ENCODE measurements around the gene KIF1B. TPM values are rescaled to one million over a fixed set of nuclear protein-coding genes. Genes with fewer than 3 reads are reported as not detected.

Gene KIF1B
- total and polyA plus RNA-seq, 4 experiments from 2014 or later = 1.3 to 18.1 (median 10.8) TPM

GRCh38 chr1:10316752-10317151 lies 106.4 kb downstream of the KIF1B start:
- no peaks in the 10 kb centered on the region for H3K27me3 Mint-ChIP-seq
- H3K4me3 Mint-ChIP-seq = no peak overlapping the region
- H3K27ac Mint-ChIP-seq = no peak overlapping the region
- Histone ChIP-seq H3K27ac (ENCODE audit: low read depth, low read length) (no peak overlapping the region), H3K4me3 (ENCODE audit: low read length in 2 of 2) (no peak overlapping the region), H3K4me1 (ENCODE audit: insufficient read depth, low read length) (no peaks in the 10 kb centered on the region), H3K27me3 (ENCODE audit: insufficient read depth, low read length) (no peaks in the 10 kb centered on the region), H3K9me3 (ENCODE audit: control insufficient read depth in 1 of 2, low read length in 2 of 2) (no peaks in the 10 kb centered on the region), H3K36me3 (ENCODE audit: insufficient read depth, low read length) (no peaks in the 10 kb centered on the region)
- ChIA-PET POLR2A (ENCODE audit: partially characterized antibody) (no interaction called here), CTCF (ENCODE audit: partially characterized antibody) (interaction anchor here (0.6 kb wide), 1 partner anchor 138 kb away, joined by 3 read pairs; no protein-coding TSS in a partner anchor)
- H3K36me3 Mint-ChIP-seq = peaks cover 4 to 9% of the 10 kb centered on the region in 2 donors
- intact Hi-C loops (cut with micrococcal nuclease) = no loop called here
- no peaks in the 10 kb centered on the region for H3K4me1 Mint-ChIP-seq
- no peaks in the 10 kb centered on the region for H3K9me3 Mint-ChIP-seq
- DNase-seq = no peak

DNA sequence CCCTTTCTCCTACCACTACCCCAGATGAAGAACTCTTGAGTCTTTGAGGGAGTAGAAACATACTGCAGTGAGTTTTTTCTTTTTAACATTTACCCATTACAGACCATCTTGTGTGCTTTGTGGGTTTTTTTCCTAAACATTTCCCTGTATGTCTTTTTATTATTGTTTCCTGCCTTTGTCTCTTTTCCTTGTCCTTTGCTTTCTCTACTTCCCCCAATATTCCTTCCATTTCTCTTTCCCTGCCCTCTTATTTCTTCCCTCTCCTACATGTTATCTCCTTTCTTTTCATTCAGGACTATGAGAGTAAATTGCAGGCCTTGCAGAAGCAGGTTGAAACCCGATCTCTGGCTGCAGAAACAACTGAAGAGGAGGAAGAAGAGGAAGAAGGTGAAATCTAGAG lies 109.4 kb downstream of the KIF1B start:
- DNase-seq = no peak
- no peaks in the 10 kb centered on the region for H3K9me3 Mint-ChIP-seq
- POLR2A ChIA-PET (ENCODE audit: partially characterized antibody) = no interaction called here
- H3K36me3 ChIP-seq (ENCODE audit: insufficient read depth, low read length) = no peaks in the 10 kb centered on the region
- H3K4me3 Mint-ChIP-seq = no peak overlapping the region
- peak overlapping the region in 1 of 7 donors; percentile 6 for H3K27ac Mint-ChIP-seq
- no peaks in the 10 kb centered on the region for H3K27me3 ChIP-seq (ENCODE audit: insufficient read depth, low read length)
- H3K36me3 Mint-ChIP-seq = peaks cover 17 to 19% of the 10 kb centered on the region in 2 donors
- CTCF ChIA-PET (ENCODE audit: partially characterized antibody) = no interaction called here
- H3K27me3 Mint-ChIP-seq = no peaks in the 10 kb centered on the region
- H3K27ac ChIP-seq (ENCODE audit: low read depth, low read length) = no peak overlapping the region
- intact Hi-C loops (cut with micrococcal nuclease) = no loop called here
- H3K4me1 Mint-ChIP-seq = peaks cover 0 to 12% (median 6%) of the 10 kb centered on the region in 4 donors
- H3K9me3 ChIP-seq (ENCODE audit: control insufficient read depth in 1 of 2, low read length in 2 of 2) = no peaks in the 10 kb centered on the region
- H3K4me3 ChIP-seq (ENCODE audit: low read length in 2 of 2) = no peak overlapping the region
- H3K4me1 ChIP-seq (ENCODE audit: insufficient read depth, low read length) = no peaks in the 10 kb centered on the region

- Mint-ChIP-seq H3K4me1 (peaks cover 1 to 18% (median 7%) of the 10 kb centered on the region in 4 donors), H3K4me3 (no peak overlapping the region), H3K27me3 (no peaks in the 10 kb centered on the region), H3K36me3 (peaks cover 22 to 25% of the 10 kb centered on the region in 2 donors), H3K9me3 (no peaks in the 10 kb centered on the region), H3K27ac (no peak overlapping the region)
- H3K4me3 ChIP-seq (ENCODE audit: low read length in 2 of 2) = no peak overlapping the region
- no peaks in the 10 kb centered on the region for H3K27me3 ChIP-seq (ENCODE audit: insufficient read depth, low read length)
- DNase-seq = no peak
- POLR2A ChIA-PET (ENCODE audit: partially characterized antibody) = no interaction called here
- intact Hi-C loops (cut with micrococcal nuclease) = no loop called here
- no peaks in the 10 kb centered on the region for H3K9me3 ChIP-seq (ENCODE audit: control insufficient read depth in 1 of 2, low read length in 2 of 2)
- no peaks in the 10 kb centered on the region for H3K4me1 ChIP-seq (ENCODE audit: insufficient read depth, low read length)
- CTCF ChIA-PET (ENCODE audit: partially characterized antibody) = no interaction called here
- H3K36me3 ChIP-seq (ENCODE audit: insufficient read depth, low read length) = no peaks in the 10 kb centered on the region
- H3K27ac ChIP-seq (ENCODE audit: low read depth, low read length) = no peak overlapping the region
Measured at GRCh38 chr1:10320336-10320735, 110.0 kb downstream of the KIF1B start.

GRCh38 chr1:10322821-10323220 lies 112.5 kb downstream of the KIF1B start:
- intact Hi-C loops (cut with micrococcal nuclease) = no loop called here
- POLR2A ChIA-PET (ENCODE audit: partially characterized antibody) = no interaction called here
- no peak overlapping the region for H3K4me3 Mint-ChIP-seq
- H3K27me3 ChIP-seq (ENCODE audit: insufficient read depth, low read length) = no peaks in the 10 kb centered on the region
- H3K36me3 Mint-ChIP-seq = peaks cover 35 to 36% of the 10 kb centered on the region in 2 donors
- H3K4me3 ChIP-seq (ENCODE audit: low read length in 2 of 2) = no peak overlapping the region
- H3K4me1 Mint-ChIP-seq = peaks cover 5 to 30% (median 14%) of the 10 kb centered on the region in 4 donors
- CTCF ChIA-PET (ENCODE audit: partially characterized antibody) = no interaction called here
- no peaks in the 10 kb centered on the region for H3K9me3 Mint-ChIP-seq
- no peak overlapping the region for H3K27ac Mint-ChIP-seq
- DNase-seq = no peak
- no peaks in the 10 kb centered on the region for H3K4me1 ChIP-seq (ENCODE audit: insufficient read depth, low read length)
- no peak overlapping the region for H3K27ac ChIP-seq (ENCODE audit: low read depth, low read length)
- no peaks in the 10 kb centered on the region for H3K27me3 Mint-ChIP-seq
- no peaks in the 10 kb centered on the region for H3K9me3 ChIP-seq (ENCODE audit: control insufficient read depth in 1 of 2, low read length in 2 of 2)
- H3K36me3 ChIP-seq (ENCODE audit: insufficient read depth, low read length) = no peaks in the 10 kb centered on the region

- POLR2A ChIA-PET (ENCODE audit: partially characterized antibody) = interaction anchor here (1.0 to 2.0 kb wide), 3 partner anchors 10 to 114 kb away, joined by 3 to 5 read pairs (median 3); partner anchors contain the start of gene KIF1B
- Mint-ChIP-seq H3K4me3 (peak overlapping the region; percentile 74 to 88 (median 84)), H3K27me3 (no peaks in the 10 kb centered on the region), H3K27ac (peak overlapping the region; percentile 86 to 96 (median 93)), H3K4me1 (peaks cover 5 to 30% (median 14%) of the 10 kb centered on the region in 4 donors), H3K9me3 (no peaks in the 10 kb centered on the region), H3K36me3 (peaks cover 35 to 36% of the 10 kb centered on the region in 2 donors)
- peak overlapping the region; percentile 53 for H3K27ac ChIP-seq (ENCODE audit: low read depth, low read length)
- CTCF ChIA-PET (ENCODE audit: partially characterized antibody) = interaction anchor here (1.2 kb wide), 1 partner anchor 13 kb away, joined by 5 read pairs; no protein-coding TSS in a partner anchor
- no peaks in the 10 kb centered on the region for H3K9me3 ChIP-seq (ENCODE audit: control insufficient read depth in 1 of 2, low read length in 2 of 2)
- H3K27me3 ChIP-seq (ENCODE audit: insufficient read depth, low read length) = no peaks in the 10 kb centered on the region
- DNase-seq = peak; percentile 29 to 50 (median 40)
- intact Hi-C loops (cut with micrococcal nuclease) = no loop called here
- no peaks in the 10 kb centered on the region for H3K36me3 ChIP-seq (ENCODE audit: insufficient read depth, low read length)
- H3K4me3 ChIP-seq (ENCODE audit: low read length in 2 of 2) = no peak overlapping the region
- H3K4me1 ChIP-seq (ENCODE audit: insufficient read depth, low read length) = no peaks in the 10 kb centered on the region
Measured at GRCh38 chr1:10324627-10325026, 114.3 kb downstream of the KIF1B start.

DNA sequence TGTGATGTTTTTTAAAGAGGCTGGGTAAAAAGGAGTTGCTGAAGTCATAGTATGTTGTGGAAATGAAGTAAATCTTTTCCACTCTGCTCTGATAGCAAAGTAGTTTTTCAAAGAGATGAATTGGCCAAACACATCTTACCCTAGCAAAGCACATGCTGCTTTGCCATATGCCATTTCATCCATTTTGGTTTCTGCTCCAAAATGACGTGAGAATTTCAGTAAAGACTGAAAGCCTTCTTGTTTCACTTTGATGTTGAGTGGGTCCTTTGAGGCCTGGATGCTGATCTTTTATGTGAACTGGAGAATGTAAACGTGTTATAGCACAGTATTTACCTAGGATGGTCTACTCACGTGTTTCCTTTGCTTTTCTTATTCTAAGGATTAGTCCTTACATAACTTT lies 115.2 kb downstream of the KIF1B start:
- DNase-seq = peak in 1 of 5 donors; percentile 11
- ChIA-PET CTCF (ENCODE audit: partially characterized antibody) (interaction anchor here (0.8 to 1.2 kb wide), 2 partner anchors 12 to 116 kb away, joined by 3 to 5 read pairs; no protein-coding TSS in a partner anchor), POLR2A (ENCODE audit: partially characterized antibody) (interaction anchor here (1.0 to 2.0 kb wide), 3 partner anchors 9 to 115 kb away, joined by 3 to 5 read pairs (median 3); partner anchors contain the start of gene KIF1B)
- no peaks in the 10 kb centered on the region for H3K36me3 ChIP-seq (ENCODE audit: insufficient read depth, low read length)
- no peaks in the 10 kb centered on the region for H3K9me3 ChIP-seq (ENCODE audit: control insufficient read depth in 1 of 2, low read length in 2 of 2)
- intact Hi-C loops (cut with micrococcal nuclease) = no loop called here
- H3K27ac Mint-ChIP-seq = peak overlapping the region; percentile 53 to 96 (median 91)
- peak overlapping the region; percentile 32 to 88 (median 84) for H3K4me3 Mint-ChIP-seq
- no peaks in the 10 kb centered on the region for H3K27me3 Mint-ChIP-seq
- peaks cover 5 to 30% (median 14%) of the 10 kb centered on the region in 4 donors for H3K4me1 Mint-ChIP-seq
- no peaks in the 10 kb centered on the region for H3K9me3 Mint-ChIP-seq
- H3K4me1 ChIP-seq (ENCODE audit: insufficient read depth, low read length) = no peaks in the 10 kb centered on the region
- no peak overlapping the region for H3K27ac ChIP-seq (ENCODE audit: low read depth, low read length)
- no peak overlapping the region for H3K4me3 ChIP-seq (ENCODE audit: low read length in 2 of 2)
- no peaks in the 10 kb centered on the region for H3K27me3 ChIP-seq (ENCODE audit: insufficient read depth, low read length)
- H3K36me3 Mint-ChIP-seq = peaks cover 35 to 36% of the 10 kb centered on the region in 2 donors

DNA sequence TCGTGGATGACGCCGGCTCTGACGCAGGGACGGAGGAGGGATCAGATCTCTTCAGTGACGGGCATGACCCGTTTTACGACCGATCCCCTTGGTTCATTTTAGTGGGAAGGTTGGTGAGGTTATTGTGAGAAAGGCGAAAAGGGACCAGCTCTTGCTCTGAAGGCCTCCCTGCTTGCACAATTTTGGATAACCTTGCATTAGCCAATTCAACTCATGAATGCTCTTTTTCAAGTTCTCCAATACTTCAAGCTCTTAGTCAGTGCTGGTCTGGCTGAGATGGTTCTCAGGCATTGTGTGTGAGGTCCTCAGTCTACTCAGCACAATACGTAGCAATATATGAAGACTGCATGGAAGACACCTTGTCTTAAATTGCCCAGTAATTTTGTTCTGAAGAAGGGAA lies 115.9 kb downstream of the KIF1B start:
- intact Hi-C loops (cut with micrococcal nuclease) = no loop called here
- Histone ChIP-seq H3K27ac (ENCODE audit: low read depth, low read length) (no peak overlapping the region), H3K36me3 (ENCODE audit: insufficient read depth, low read length) (no peaks in the 10 kb centered on the region), H3K4me3 (ENCODE audit: low read length in 2 of 2) (no peak overlapping the region), H3K4me1 (ENCODE audit: insufficient read depth, low read length) (no peaks in the 10 kb centered on the region), H3K9me3 (ENCODE audit: control insufficient read depth in 1 of 2, low read length in 2 of 2) (no peaks in the 10 kb centered on the region), H3K27me3 (ENCODE audit: insufficient read depth, low read length) (no peaks in the 10 kb centered on the region)
- Mint-ChIP-seq H3K4me3 (peak overlapping the region in 4 of 8 donors; percentile 32 to 86 (median 56)), H3K4me1 (peaks cover 5 to 30% (median 14%) of the 10 kb centered on the region in 4 donors), H3K36me3 (peaks cover 36% of the 10 kb centered on the region in 2 donors), H3K27ac (peak overlapping the region in 3 of 7 donors; percentile 13 to 96 (median 87)), H3K27me3 (no peaks in the 10 kb centered on the region), H3K9me3 (no peaks in the 10 kb centered on the region)
- no peak for DNase-seq
- ChIA-PET POLR2A (ENCODE audit: partially characterized antibody) (interaction anchor here (2.0 kb wide), 1 partner anchor 116 kb away, joined by 5 read pairs; the partner anchor contains the start of gene KIF1B), CTCF (ENCODE audit: partially characterized antibody) (no interaction called here)

Measured in CD4-positive, alpha-beta memory T cell (primary cell).